ENCODE results near the gene KCNC4.

KCNC4 gene

GRCh38 chr1:110187139-110187890, 22.8 kb upstream of the KCNC4 start:
- peak; percentile 41 for DNase-seq (ENCODE audit: low read depth)
- H3K4me3 ChIP-seq (replicated peaks; ENCODE audit: low read depth, low read length): no peak overlapping the region
- no peak for TF ChIP-seq CTCF (IDR thresholded peaks at IDR 0.05; ENCODE audit: low read length, missing control alignments)

DNA sequence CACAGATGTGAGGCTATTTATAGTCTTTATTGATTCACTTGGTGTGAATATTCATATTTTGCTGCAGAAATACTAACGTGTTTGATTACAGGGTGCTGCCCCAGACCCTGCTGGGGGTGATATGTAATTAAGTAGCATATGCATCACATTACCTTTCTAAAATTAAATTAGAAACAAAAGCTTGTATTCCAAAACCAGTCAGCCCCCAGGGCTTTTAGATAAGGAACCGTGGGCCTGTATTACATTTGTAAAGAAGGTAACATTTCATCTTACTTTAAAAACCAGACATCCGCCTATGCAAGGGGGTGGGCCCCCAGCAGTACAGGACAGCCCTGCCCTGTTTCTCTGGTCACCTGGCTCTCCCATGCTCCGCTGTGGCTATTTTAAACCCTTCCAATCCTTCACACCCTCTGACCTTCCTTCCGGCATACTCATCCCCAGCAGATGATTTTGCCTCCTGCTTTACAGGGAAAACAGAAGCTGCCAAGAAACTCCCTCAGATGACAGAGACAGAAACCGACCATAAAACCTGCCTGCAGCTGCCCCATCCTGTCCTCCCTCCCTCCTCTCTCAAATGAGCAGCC, 22.0 kb upstream of the KCNC4 start:
- DNase-seq (ENCODE audit: low read depth): peak; percentile 40
- no peak overlapping the region for H3K4me3 ChIP-seq (replicated peaks; ENCODE audit: low read depth, low read length)
- TF ChIP-seq CTCF (IDR thresholded peaks at IDR 0.05; ENCODE audit: low read length, missing control alignments): no peak

GRCh38 chr1:110189181-110189580, 20.9 kb upstream of the KCNC4 start:
- H3K4me3 ChIP-seq (replicated peaks; ENCODE audit: low read depth, low read length): no peak overlapping the region
- no peak for DNase-seq (ENCODE audit: low read depth)
- TF ChIP-seq CTCF (IDR thresholded peaks at IDR 0.05; ENCODE audit: low read length, missing control alignments): no peak

DNA sequence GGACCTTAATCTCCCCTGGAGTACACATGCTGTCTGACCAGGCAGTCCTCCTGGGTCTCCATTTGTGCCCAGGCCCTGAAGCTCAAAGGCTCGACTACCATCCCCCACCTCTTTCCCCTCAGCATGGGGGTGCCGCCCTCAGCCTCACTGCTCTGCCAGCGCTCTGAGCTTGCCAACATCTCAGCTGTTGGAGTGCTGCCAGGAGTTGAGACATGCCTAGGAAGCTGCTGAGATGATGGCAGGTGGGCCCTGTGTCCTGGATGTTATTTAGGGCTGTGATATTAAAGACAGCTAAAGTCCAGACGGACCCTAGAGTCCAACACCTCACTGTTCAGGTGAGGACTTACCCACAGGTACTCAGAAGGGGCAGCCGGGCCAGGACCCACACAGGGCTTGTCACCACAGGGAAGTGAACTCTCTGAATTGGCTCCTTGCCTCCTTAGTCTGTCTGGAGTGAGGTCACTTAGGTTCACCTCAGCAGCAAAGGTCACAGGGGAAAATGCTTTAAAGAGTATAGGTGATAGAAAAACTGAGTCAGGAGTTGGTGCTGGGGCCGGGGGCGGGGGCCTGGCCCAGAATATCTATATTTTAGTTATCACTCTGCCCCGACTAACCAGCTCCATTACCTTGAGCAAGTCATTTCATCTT, 19.7 kb upstream of the KCNC4 start:
- no peak for TF ChIP-seq CTCF (IDR thresholded peaks at IDR 0.05; ENCODE audit: low read length, missing control alignments)
- H3K4me3 ChIP-seq (replicated peaks; ENCODE audit: low read depth, low read length): no peak overlapping the region
- no peak for DNase-seq (ENCODE audit: low read depth)

DNA sequence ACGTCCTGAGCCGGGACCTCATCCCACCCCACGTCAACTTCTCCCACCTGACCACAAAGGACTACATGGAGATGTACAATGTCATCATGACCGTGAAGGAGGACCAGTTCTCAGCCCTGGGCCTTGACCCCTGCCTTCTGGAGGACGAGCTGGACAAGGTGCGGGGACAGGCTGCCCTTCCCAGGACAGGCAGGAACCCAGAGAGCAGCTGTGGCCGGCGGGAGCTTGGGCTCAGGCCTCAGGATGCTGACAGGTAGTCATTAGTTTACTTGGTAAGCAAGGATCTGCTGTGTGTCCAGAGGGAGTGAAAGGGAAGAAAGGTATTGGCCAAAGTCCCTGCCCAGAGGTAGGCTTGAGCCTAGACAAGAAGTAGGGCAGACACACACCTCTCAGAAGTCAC, 17.6 kb upstream of the KCNC4 start:
- no peak for DNase-seq (ENCODE audit: low read depth)
- no peak for TF ChIP-seq CTCF (IDR thresholded peaks at IDR 0.05; ENCODE audit: low read length, missing control alignments)
- no peak overlapping the region for H3K4me3 ChIP-seq (replicated peaks; ENCODE audit: low read depth, low read length)

DNA sequence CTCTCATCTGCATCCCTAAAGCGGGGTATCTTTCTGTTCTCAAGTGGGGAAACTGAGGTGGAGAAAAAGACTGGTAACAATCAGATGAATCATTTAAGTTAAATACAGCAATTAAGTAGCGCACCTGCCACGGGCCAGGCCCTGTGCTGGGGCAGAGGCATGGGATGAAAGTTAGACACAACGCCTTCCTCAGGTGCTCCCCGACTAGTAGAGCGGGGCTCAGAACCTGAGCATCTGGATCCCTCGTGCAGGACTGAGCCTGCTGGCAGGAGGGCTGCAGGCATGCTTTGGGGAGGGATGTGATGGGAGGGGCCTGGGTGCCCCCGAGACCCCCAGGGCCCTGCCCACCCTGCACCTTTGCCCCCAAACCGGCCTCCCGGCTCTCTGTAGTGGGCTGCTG, 14.9 kb upstream of the KCNC4 start:
- no peak for TF ChIP-seq CTCF (IDR thresholded peaks at IDR 0.05; ENCODE audit: low read length, missing control alignments)
- DNase-seq (ENCODE audit: low read depth): no peak
- no peak overlapping the region for H3K4me3 ChIP-seq (replicated peaks; ENCODE audit: low read depth, low read length)
